Keratinocyte (primary cell): ENCODE results near the gene ATG4D. TPM values are rescaled to one million over a fixed set of nuclear protein-coding genes. Genes with fewer than 3 reads are reported as not detected.
A peak's percentile ranks its signal among the peaks of the same experiment; 100 is the strongest.

Source experiments
- DNase-seq: peaks from one replicate; pipeline ENCODE4 v3.0.0-alpha.2; 2011; ENCODE audit warnings: low read depth, missing footprints, low spot score
- FAIRE-seq: peaks from 2 replicates; lab custom pipeline; 2011; peaks lifted over from hg19 to GRCh38; lab: Jason Lieb, UNC
- H2AFZ ChIP-seq: 2 replicates; pipeline ENCODE4 v1.6.0; 2012; ENCODE audit warnings: low read length, control low read depth, inconsistent platforms; ENCODE audit not compliant: control insufficient read depth
- H3K27ac ChIP-seq: 2 replicates; pipeline ENCODE4 v1.5.1; 2011; ENCODE audit warnings: low read length; ENCODE audit not compliant: control insufficient read depth, insufficient read depth
- H3K27me3 ChIP-seq: 3 replicates; pipeline ENCODE4 v1.6.0; 2011; ENCODE audit warnings: low read length; ENCODE audit not compliant: control insufficient read depth, insufficient read depth; ENCODE audit errors: extremely low read depth
- H3K36me3 ChIP-seq, 2 experiments: 2 replicates in 1 of 2; 3 replicates in 1 of 2; pipeline ENCODE4 v1.5.1; 2011; ENCODE audit warnings: low read length in 2 of 2, mild to moderate bottlenecking in 1 of 2; ENCODE audit not compliant: control insufficient read depth in 2 of 2, insufficient read depth in 2 of 2; ENCODE audit errors: extremely low read depth in 1 of 2
- H3K4me1 ChIP-seq: 3 replicates; pipeline ENCODE4 v1.5.1; 2011; ENCODE audit warnings: low read length; ENCODE audit not compliant: control insufficient read depth, insufficient read depth; ENCODE audit errors: extremely low read depth
- H3K4me2 ChIP-seq: 3 replicates; pipeline ENCODE4 v1.6.0; 2011; ENCODE audit warnings: low read depth, low read length; ENCODE audit not compliant: control insufficient read depth, insufficient read depth; ENCODE audit errors: extremely low read depth
- H3K4me3 ChIP-seq, 3 experiments: fragments of 200-600 bp in 1 of 3; sonication (generic) in 1 of 3; 2 replicates in 2 of 3; 3 replicates in 1 of 3; pipeline ENCODE4 v1.5.1; 2011 to 2016; ENCODE audit warnings: low read length in 3 of 3, mild to moderate bottlenecking in 3 of 3, control low read depth in 2 of 3, inconsistent platforms in 1 of 3, low read depth in 1 of 3, mixed read lengths in 1 of 3, mixed run types in 1 of 3, moderate library complexity in 1 of 3; ENCODE audit not compliant: control insufficient read depth in 2 of 3, insufficient read depth in 2 of 3; ENCODE audit errors: extremely low read depth in 1 of 3
- H3K79me2 ChIP-seq: 2 replicates; pipeline ENCODE4 v1.6.0; 2012; ENCODE audit warnings: low read length; ENCODE audit not compliant: control insufficient read depth, insufficient read depth
- H3K9ac ChIP-seq: 3 replicates; pipeline ENCODE4 v1.6.0; 2011; ENCODE audit warnings: low read length; ENCODE audit not compliant: control insufficient read depth, insufficient read depth; ENCODE audit errors: extremely low read depth
- H3K9me1 ChIP-seq: 3 replicates; pipeline ENCODE4 v1.6.0; 2011; ENCODE audit warnings: low read length; ENCODE audit not compliant: control insufficient read depth, insufficient read depth; ENCODE audit errors: extremely low read depth
- H3K9me3 ChIP-seq: 2 replicates; pipeline ENCODE4 v1.5.1; 2012; ENCODE audit warnings: low read depth, low read length; ENCODE audit not compliant: control insufficient read depth
- H4K20me1 ChIP-seq: 3 replicates; pipeline ENCODE4 v1.6.0; 2011; ENCODE audit warnings: low read length; ENCODE audit not compliant: control insufficient read depth, insufficient read depth; ENCODE audit errors: extremely low read depth
- CTCF ChIP-seq, 3 experiments: IDR thresholded peaks in 1 of 3; conservative IDR thresholded peaks in 1 of 3; optimal IDR thresholded peaks in 1 of 3; 2 replicates in 2 of 3; 3 replicates in 1 of 3; pipeline versions ENCODE3 to v1.5.1; 2011; ENCODE audit warnings: low read length in 3 of 3, mild to moderate bottlenecking in 3 of 3, moderate library complexity in 2 of 3, control low read depth in 1 of 3, inconsistent platforms in 1 of 3; ENCODE audit not compliant: insufficient read depth in 2 of 3; ENCODE audit errors: extremely low read depth in 1 of 3
- EZH2 ChIP-seq: IDR thresholded peaks from one replicate; pipeline ENCODE4 v1.6.1; 2012; ENCODE audit warnings: inconsistent platforms, mild to moderate bottlenecking, low read length, moderate library complexity
- dilution Hi-C: fragments of 300-500 bp; cut with MboI; formaldehyde crosslinking; loops from one replicate; pipeline ENCODE4 v1.7.0; 2020; ENCODE audit warnings: low sequenced_read_pairs; ENCODE audit not compliant: extremely low pct_ligation_motif_present
- polyA plus RNA-seq, 5 experiments: library from polyadenylated mRNA; depleted of rRNA in 3 of 5; stranded (reverse) in 3 of 5; stranded (forward) in 1 of 5; unstranded in 1 of 5; fragments of >200 nt; gene quantifications; 1 replicate in 1 of 5; 2 replicates in 3 of 5; 3 replicates in 1 of 5; pipeline versions ENCODE4 v1.2.1 to v1.2.3, GENCODE V29; 2011 to 2012; ENCODE audit warnings: missing spikeins in 2 of 5, low read depth in 1 of 5, low replicate concordance in 1 of 5

ATG4D gene
- polyA plus RNA-seq, 1 donor (not counting 4 experiments of a cell fraction or from before 2014, with no cell fraction given), result 12.6 TPM

- dilution Hi-C loops, result no loop called here
- Histone ChIP-seq H3K79me2 (peaks cover 25% of the 10 kb centered on the region), H3K27me3 (no peaks in the 10 kb centered on the region)
These were observed 24.3 kb upstream of the ATG4D start for GRCh38 chr19:10519421-10519820.

GRCh38 chr19:10520652-10521318 is 22.9 kb upstream of the ATG4D start:
- Histone ChIP-seq H4K20me1 (no peaks in the 10 kb centered on the region), H3K9me3 (no peaks in the 10 kb centered on the region), H3K79me2 (peaks cover 11% of the 10 kb centered on the region), H3K27ac (no peak overlapping the region), H3K4me2 (peak overlapping the region; percentile 30), H3K9me1 (no peaks in the 10 kb centered on the region), H2AFZ (no peak overlapping the region), H3K36me3 (no peaks in the 10 kb centered on the region), H3K9ac (no peak overlapping the region), H3K4me1 (peaks cover 38% of the 10 kb centered on the region), H3K27me3 (no peaks in the 10 kb centered on the region), H3K4me3 (no peak overlapping the region)
- dilution Hi-C loops, result no loop called here
- TF ChIP-seq CTCF (optimal IDR thresholded peaks at IDR 0.05 in 1 of 3, IDR thresholded peaks at IDR 0.05 in 1 of 3, conservative IDR thresholded peaks at IDR 0.05 in 1 of 3; ENCODE audit: extremely low read depth in 1 of 3, insufficient read depth in 2 of 3, low read length in 3 of 3) (peak in 2 of 3 experiments; percentile 15 to 56), EZH2 (no peak)
- FAIRE-seq (peak; percentile 86), DNase-seq (no peak)

More at GRCh38 chr19:10519421-10519820, 24.3 kb upstream of the ATG4D start:
- Histone ChIP-seq H3K36me3 (peaks cover 0 to under 1% of the 10 kb centered on the region in 2 experiments), H3K27ac (no peak overlapping the region), H3K9me1 (no peaks in the 10 kb centered on the region), H3K4me2 (no peak overlapping the region), H3K9me3 (no peaks in the 10 kb centered on the region), H3K4me1 (peaks cover 42% of the 10 kb centered on the region), H3K4me3 (no peak overlapping the region), H4K20me1 (no peaks in the 10 kb centered on the region), H3K9ac (no peak overlapping the region), H2AFZ (no peak overlapping the region)
- TF ChIP-seq EZH2 (no peak), CTCF (optimal IDR thresholded peaks at IDR 0.05 in 1 of 3, IDR thresholded peaks at IDR 0.05 in 1 of 3, conservative IDR thresholded peaks at IDR 0.05 in 1 of 3; ENCODE audit: extremely low read depth in 1 of 3, insufficient read depth in 2 of 3, low read length in 3 of 3) (no peak)
- FAIRE-seq (no peak), DNase-seq (no peak)
